Measurements from ENCODE around the gene MARCHF2. TPM values are rescaled to one million over a fixed set of nuclear protein-coding genes. Genes with fewer than 3 reads are reported as not detected.

Gene MARCHF2
- polyA plus RNA-seq, 3 donors: 47.8 to 117 (median 90.8) TPM

DNA sequence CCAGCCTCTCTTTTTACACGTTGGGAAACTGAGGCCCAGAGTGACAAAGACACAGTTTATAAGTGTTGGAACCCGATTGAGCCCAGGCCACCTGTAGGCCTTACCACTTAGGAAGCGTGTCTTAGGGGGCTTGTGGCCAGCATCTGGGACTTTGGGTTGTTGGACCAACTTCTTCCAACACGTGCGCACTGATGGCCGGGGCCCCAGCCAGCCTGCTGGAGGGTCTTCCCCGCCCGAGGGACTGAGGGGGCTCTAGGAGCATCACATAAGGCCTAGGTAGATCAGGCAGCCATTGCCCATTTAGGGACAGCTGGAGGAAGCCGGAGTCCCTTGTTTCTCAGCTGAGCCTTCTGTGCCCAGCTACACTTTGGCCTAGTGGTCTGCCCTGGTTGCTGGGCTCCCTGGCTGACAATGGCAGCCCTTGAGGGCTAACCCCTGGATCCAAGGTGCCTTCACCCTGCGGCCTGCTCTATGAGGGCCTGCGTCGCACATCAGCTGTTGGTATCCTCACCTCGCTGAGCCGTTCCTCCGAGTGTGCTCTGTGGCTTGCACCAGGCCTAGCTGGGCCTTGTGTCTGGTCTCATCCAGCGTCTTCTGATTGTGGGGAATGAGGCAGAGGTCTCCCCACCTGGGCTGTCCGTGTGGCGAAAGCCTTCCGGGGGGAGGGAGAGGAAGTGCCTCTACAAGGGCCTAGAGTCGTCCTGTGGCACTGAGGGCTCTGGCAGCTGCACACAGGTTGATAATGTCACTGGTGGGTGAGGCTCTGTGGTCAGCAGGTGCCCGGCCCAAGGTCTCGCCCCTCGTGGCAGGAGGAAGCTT lies 21.7 kb upstream of the MARCHF2 start:
- peak overlapping the region in 1 of 2 donors; percentile 36 for H3K27ac ChIP-seq (ENCODE audit: low read depth in 1 of 2, low read length in 2 of 2)
- Mint-ChIP-seq H3K4me1 (peaks cover 21% of the 10 kb centered on the region), H3K4me3 (peak overlapping the region in 1 of 2 donors; percentile 53), H3K9me3 (peaks cover 5 to 8% (median 7%) of the 10 kb centered on the region in 7 donors), H3K27ac (peak overlapping the region; percentile 57 to 91 (median 85)), H3K27me3 (ENCODE audit: low read depth in 3 of 3) (no peaks in the 10 kb centered on the region), H3K36me3 (peaks cover 14 to 37% of the 10 kb centered on the region in 2 donors)
- H3K36me3 ChIP-seq (replicated peaks in 1 of 2; ENCODE audit: control insufficient read depth in 1 of 2, insufficient read depth in 2 of 2, low read length in 2 of 2): no peaks in the 10 kb centered on the region
- H3K9ac ChIP-seq (ENCODE audit: insufficient read depth, low read length, poor library complexity, severe bottlenecking): no peak overlapping the region
- 74% methylated on average over 21 of the region's 23 CpGs for WGBS (ENCODE audit: insufficient coverage)
- H3K27me3 ChIP-seq (ENCODE audit: control insufficient read depth in 2 of 2, insufficient read depth in 2 of 2, low read length in 2 of 2): no peaks in the 10 kb centered on the region
- DNase-seq: peak in 1 of 3 donors; percentile 16
- peaks cover 0 to 3% of the 10 kb centered on the region in 2 donors for H3K9me3 ChIP-seq (replicated peaks in 1 of 2; ENCODE audit: control insufficient read depth in 1 of 2, insufficient read depth in 1 of 2, low read length in 2 of 2)
- peak overlapping the region in 1 of 3 experiments; percentile 76 for H3K4me3 ChIP-seq (replicated peaks in 1 of 3; ENCODE audit: low read depth in 2 of 3, low read length in 3 of 3)
- peaks cover 17 to 18% of the 10 kb centered on the region in 2 donors for H3K4me1 ChIP-seq (ENCODE audit: control insufficient read depth in 1 of 2, insufficient read depth in 2 of 2, low read length in 2 of 2)
- H3K4me2 ChIP-seq (replicated peaks; ENCODE audit: extremely low read depth, low read length, poor library complexity, severe bottlenecking): peak overlapping the region; percentile 70
- H2AFZ ChIP-seq (ENCODE audit: insufficient read depth, low read depth, low read length, poor library complexity, severe bottlenecking): no peak overlapping the region
- TF ChIP-seq, protein P1, sequence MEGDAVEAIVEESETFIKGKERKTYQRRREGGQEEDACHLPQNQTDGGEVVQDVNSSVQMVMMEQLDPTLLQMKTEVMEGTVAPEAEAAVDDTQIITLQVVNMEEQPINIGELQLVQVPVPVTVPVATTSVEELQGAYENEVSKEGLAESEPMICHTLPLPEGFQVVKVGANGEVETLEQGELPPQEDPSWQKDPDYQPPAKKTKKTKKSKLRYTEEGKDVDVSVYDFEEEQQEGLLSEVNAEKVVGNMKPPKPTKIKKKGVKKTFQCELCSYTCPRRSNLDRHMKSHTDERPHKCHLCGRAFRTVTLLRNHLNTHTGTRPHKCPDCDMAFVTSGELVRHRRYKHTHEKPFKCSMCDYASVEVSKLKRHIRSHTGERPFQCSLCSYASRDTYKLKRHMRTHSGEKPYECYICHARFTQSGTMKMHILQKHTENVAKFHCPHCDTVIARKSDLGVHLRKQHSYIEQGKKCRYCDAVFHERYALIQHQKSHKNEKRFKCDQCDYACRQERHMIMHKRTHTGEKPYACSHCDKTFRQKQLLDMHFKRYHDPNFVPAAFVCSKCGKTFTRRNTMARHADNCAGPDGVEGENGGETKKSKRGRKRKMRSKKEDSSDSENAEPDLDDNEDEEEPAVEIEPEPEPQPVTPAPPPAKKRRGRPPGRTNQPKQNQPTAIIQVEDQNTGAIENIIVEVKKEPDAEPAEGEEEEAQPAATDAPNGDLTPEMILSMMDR (IDR thresholded peaks at IDR 0.05): no peak
- intact Hi-C loops (cut with micrococcal nuclease): loop anchor here in 1 of 2 donors (2.0 kb wide), 2 partner anchors 37 to 71 kb away; partner anchors contain the start of genes NDUFA7 and RPS28
- peaks cover 56% of the 10 kb centered on the region for H3K79me2 ChIP-seq (ENCODE audit: insufficient read depth, low read length)
- H4K20me1 ChIP-seq (ENCODE audit: insufficient read depth, low read length): peaks cover 58% of the 10 kb centered on the region

DNA sequence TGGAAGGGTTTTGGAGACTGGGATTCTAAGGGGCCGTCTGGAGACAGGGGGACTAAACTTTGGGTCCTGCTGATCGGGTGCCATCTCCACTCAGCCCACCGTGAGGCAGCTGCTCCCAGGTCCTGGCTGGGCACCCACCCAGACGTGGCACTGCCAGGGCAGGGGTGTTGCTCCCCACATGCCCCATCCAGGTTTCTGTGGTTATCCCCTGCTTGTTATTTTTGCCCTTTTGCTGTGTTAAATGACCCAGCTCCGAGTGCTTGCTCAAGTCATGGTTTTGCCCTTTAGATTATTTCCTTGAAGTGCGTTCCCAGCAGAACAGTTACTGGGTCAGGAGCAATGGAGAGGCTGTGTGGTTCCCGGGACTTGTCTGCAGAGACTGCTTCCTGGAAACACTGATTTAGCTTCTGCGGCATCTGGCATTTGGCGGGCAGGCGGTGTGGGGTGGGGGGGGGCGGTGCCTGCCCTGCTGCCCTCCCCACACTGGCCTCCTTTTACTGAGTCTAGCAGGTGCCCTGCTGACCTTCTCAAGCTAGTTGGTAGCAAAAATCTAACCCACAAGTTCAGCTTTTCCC lies 21.0 kb upstream of the MARCHF2 start:
- peaks cover 0 to 3% (median 0%) of the 10 kb centered on the region in 7 donors for H3K9me3 Mint-ChIP-seq
- intact Hi-C loops (cut with micrococcal nuclease): no loop called here
- peaks cover 21% of the 10 kb centered on the region for H3K4me1 Mint-ChIP-seq

More for the DNA sequence above, 21.0 kb upstream of the MARCHF2 start:
- Histone ChIP-seq H3K4me2 (replicated peaks; ENCODE audit: extremely low read depth, low read length, poor library complexity, severe bottlenecking) (no peak overlapping the region), H3K9me3 (replicated peaks in 1 of 2; ENCODE audit: control insufficient read depth in 1 of 2, insufficient read depth in 1 of 2, low read length in 2 of 2) (no peaks in the 10 kb centered on the region), H3K36me3 (replicated peaks in 1 of 2; ENCODE audit: control insufficient read depth in 1 of 2, insufficient read depth in 2 of 2, low read length in 2 of 2) (no peaks in the 10 kb centered on the region), H3K79me2 (ENCODE audit: insufficient read depth, low read length) (peaks cover 63% of the 10 kb centered on the region), H3K27me3 (ENCODE audit: control insufficient read depth in 2 of 2, insufficient read depth in 2 of 2, low read length in 2 of 2) (no peaks in the 10 kb centered on the region), H3K27ac (ENCODE audit: low read depth in 1 of 2, low read length in 2 of 2) (peak overlapping the region in 1 of 2 donors; percentile 26), H4K20me1 (ENCODE audit: insufficient read depth, low read length) (peaks cover 65% of the 10 kb centered on the region), H3K4me1 (ENCODE audit: control insufficient read depth in 1 of 2, insufficient read depth in 2 of 2, low read length in 2 of 2) (peaks cover 17 to 18% of the 10 kb centered on the region in 2 donors), H2AFZ (ENCODE audit: insufficient read depth, low read depth, low read length, poor library complexity, severe bottlenecking) (no peak overlapping the region), H3K9ac (ENCODE audit: insufficient read depth, low read length, poor library complexity, severe bottlenecking) (no peak overlapping the region), H3K4me3 (replicated peaks in 1 of 3; ENCODE audit: low read depth in 2 of 3, low read length in 3 of 3) (no peak overlapping the region)
- 52% methylated on average over 8 of the region's 11 CpGs for WGBS (ENCODE audit: insufficient coverage)
- peak overlapping the region in 1 of 2 donors; percentile 53 for H3K4me3 Mint-ChIP-seq
- TF ChIP-seq, protein P1 (IDR thresholded peaks at IDR 0.05): no peak
- peaks cover 13 to 35% of the 10 kb centered on the region in 2 donors for H3K36me3 Mint-ChIP-seq
- H3K27ac Mint-ChIP-seq: peak overlapping the region in 5 of 7 donors; percentile 44 to 62 (median 57)
- no peak for DNase-seq
- peaks cover 0 to under 1% (median 0%) of the 10 kb centered on the region in 3 donors for H3K27me3 Mint-ChIP-seq (ENCODE audit: low read depth in 3 of 3)

Measured in CD14-positive monocyte (primary cell).